ENCODE results near the gene CTNNBL1.

DNA sequence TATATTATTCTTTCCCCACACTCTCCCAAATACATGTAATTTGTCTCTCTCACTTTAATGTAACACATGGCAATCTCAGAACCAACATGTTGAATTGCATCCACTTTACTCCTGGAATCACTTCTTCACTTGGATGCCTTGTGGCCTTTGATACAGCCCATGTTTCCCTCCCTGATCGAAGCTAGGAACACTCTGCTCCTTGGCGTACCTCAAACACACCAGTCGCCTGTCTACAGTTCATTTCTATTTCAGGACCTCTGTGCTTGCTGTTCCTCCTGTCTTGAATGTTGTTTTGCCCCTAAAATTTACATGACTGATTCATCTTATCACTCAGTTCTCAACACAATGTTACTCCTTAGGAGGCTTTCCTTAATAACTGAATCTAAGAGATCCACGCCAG, 106.8 kb downstream of the CTNNBL1 start:
- TF ChIP-seq POLR2AphosphoS5 (IDR thresholded peaks at IDR 0.05; ENCODE audit: low read depth, low read length): no peak
- TF ChIP-seq, protein P1, sequence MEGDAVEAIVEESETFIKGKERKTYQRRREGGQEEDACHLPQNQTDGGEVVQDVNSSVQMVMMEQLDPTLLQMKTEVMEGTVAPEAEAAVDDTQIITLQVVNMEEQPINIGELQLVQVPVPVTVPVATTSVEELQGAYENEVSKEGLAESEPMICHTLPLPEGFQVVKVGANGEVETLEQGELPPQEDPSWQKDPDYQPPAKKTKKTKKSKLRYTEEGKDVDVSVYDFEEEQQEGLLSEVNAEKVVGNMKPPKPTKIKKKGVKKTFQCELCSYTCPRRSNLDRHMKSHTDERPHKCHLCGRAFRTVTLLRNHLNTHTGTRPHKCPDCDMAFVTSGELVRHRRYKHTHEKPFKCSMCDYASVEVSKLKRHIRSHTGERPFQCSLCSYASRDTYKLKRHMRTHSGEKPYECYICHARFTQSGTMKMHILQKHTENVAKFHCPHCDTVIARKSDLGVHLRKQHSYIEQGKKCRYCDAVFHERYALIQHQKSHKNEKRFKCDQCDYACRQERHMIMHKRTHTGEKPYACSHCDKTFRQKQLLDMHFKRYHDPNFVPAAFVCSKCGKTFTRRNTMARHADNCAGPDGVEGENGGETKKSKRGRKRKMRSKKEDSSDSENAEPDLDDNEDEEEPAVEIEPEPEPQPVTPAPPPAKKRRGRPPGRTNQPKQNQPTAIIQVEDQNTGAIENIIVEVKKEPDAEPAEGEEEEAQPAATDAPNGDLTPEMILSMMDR (IDR thresholded peaks at IDR 0.05): no peak
- no peak for TF ChIP-seq TCF12 (IDR thresholded peaks at IDR 0.05)
- no peak for TF ChIP-seq RAD21 (IDR thresholded peaks at IDR 0.05; ENCODE audit: low read length)
- no peak for TF ChIP-seq TAF1 (IDR thresholded peaks at IDR 0.05; ENCODE audit: borderline replicate concordance, low read depth, low read length)
- no peak for TF ChIP-seq JUND (IDR thresholded peaks at IDR 0.05)
- TF ChIP-seq EP300 (IDR thresholded peaks at IDR 0.05; ENCODE audit: borderline replicate concordance in 1 of 2, low read depth in 1 of 2, low read length in 1 of 2): no peak
- TF ChIP-seq MXI1 (IDR thresholded peaks at IDR 0.05; ENCODE audit: low read depth, low read length): no peak
- TF ChIP-seq, protein P2, sequence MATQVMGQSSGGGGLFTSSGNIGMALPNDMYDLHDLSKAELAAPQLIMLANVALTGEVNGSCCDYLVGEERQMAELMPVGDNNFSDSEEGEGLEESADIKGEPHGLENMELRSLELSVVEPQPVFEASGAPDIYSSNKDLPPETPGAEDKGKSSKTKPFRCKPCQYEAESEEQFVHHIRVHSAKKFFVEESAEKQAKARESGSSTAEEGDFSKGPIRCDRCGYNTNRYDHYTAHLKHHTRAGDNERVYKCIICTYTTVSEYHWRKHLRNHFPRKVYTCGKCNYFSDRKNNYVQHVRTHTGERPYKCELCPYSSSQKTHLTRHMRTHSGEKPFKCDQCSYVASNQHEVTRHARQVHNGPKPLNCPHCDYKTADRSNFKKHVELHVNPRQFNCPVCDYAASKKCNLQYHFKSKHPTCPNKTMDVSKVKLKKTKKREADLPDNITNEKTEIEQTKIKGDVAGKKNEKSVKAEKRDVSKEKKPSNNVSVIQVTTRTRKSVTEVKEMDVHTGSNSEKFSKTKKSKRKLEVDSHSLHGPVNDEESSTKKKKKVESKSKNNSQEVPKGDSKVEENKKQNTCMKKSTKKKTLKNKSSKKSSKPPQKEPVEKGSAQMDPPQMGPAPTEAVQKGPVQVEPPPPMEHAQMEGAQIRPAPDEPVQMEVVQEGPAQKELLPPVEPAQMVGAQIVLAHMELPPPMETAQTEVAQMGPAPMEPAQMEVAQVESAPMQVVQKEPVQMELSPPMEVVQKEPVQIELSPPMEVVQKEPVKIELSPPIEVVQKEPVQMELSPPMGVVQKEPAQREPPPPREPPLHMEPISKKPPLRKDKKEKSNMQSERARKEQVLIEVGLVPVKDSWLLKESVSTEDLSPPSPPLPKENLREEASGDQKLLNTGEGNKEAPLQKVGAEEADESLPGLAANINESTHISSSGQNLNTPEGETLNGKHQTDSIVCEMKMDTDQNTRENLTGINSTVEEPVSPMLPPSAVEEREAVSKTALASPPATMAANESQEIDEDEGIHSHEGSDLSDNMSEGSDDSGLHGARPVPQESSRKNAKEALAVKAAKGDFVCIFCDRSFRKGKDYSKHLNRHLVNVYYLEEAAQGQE (IDR thresholded peaks at IDR 0.05; ENCODE audit: low read depth, low read length): no peak

Data from SK-N-SH (cell line).